Measurements from ENCODE around the gene CSNK1G1.

The CSNK1G1 gene

GRCh38 chr15:64191971-64192830, 163.8 kb downstream of the CSNK1G1 start:
- DNase-seq (ENCODE audit: low read depth, low spot score): no peak

GRCh38 chr15:64187396-64188191, 168.4 kb downstream of the CSNK1G1 start:
- DNase-seq (ENCODE audit: low read depth, low spot score): no peak

GRCh38 chr15:64185146-64185911, 170.6 kb downstream of the CSNK1G1 start:
- no peak for DNase-seq (ENCODE audit: low read depth, low spot score)

GRCh38 chr15:64182859-64183370, 173.1 kb downstream of the CSNK1G1 start:
- DNase-seq (ENCODE audit: low read depth, low spot score): no peak

- no peak for DNase-seq (ENCODE audit: low read depth, low spot score)
Measured at GRCh38 chr15:64180235-64180824, 175.6 kb downstream of the CSNK1G1 start.

- DNase-seq (ENCODE audit: low read depth, low spot score): no peak
Measured at GRCh38 chr15:64166102-64166890, 189.7 kb downstream of the CSNK1G1 start.

- no peak for DNase-seq (ENCODE audit: low read depth, low spot score)
Measured at GRCh38 chr15:64164436-64164835, 191.5 kb downstream of the CSNK1G1 start.

GRCh38 chr15:64163659-64164362, 192.2 kb downstream of the CSNK1G1 start:
- no peak for DNase-seq (ENCODE audit: low read depth, low spot score)

- peak; percentile 94 for DNase-seq (ENCODE audit: low read depth, low spot score)
Measured at GRCh38 chr15:64162869-64163658, 192.9 kb downstream of the CSNK1G1 start, which contains the start of gene PPIB. Gene PPIB, minus strand, starts transcription at chr15:64163022. Its CDS starts 36 bp downstream, at chr15:64162986.

- no peak for DNase-seq (ENCODE audit: low read depth, low spot score)
Measured at GRCh38 chr15:64162478-64162868, 193.5 kb downstream of the CSNK1G1 start.

GRCh38 chr15:64161688-64162477, 194.1 kb downstream of the CSNK1G1 start:
- no peak for DNase-seq (ENCODE audit: low read depth, low spot score)

- no peak for DNase-seq (ENCODE audit: low read depth, low spot score)
Measured at GRCh38 chr15:64158363-64159134, 197.4 kb downstream of the CSNK1G1 start.

- DNase-seq (ENCODE audit: low read depth, low spot score): no peak
Measured at GRCh38 chr15:64157599-64158125, 198.3 kb downstream of the CSNK1G1 start.

- no peak for DNase-seq (ENCODE audit: low read depth, low spot score)
Measured at GRCh38 chr15:64156652-64157331, 199.2 kb downstream of the CSNK1G1 start.

GRCh38 chr15:64155802-64156651, 199.9 kb downstream of the CSNK1G1 start:
- DNase-seq (ENCODE audit: low read depth, low spot score): no peak
